Fibroblast of lung (primary cell): ENCODE measurements around the gene GOLGA6D. TPM values are rescaled to one million over a fixed set of nuclear protein-coding genes. Genes with fewer than 3 reads are reported as not detected.
"Not testable (repeated sequence)": the region's sequence is repeated elsewhere in the genome, so short reads cannot be mapped to it uniquely, and the experiment has no call there.

ENCODE experiments used
- DNase-seq, 2 donors: peaks; one replicate each; pipeline versions ENCODE4 v3.0.0 to v3.0.0-alpha.2; 2010; ENCODE audit warnings: low read depth in 2 of 2
- H2AFZ ChIP-seq: 2 replicates; pipeline ENCODE4 v1.5.1; 2012; ENCODE audit warnings: low read length, control low read depth, inconsistent platforms
- H3K27ac ChIP-seq: 2 replicates; pipeline ENCODE4 v1.5.1; 2011; ENCODE audit warnings: low read length, control low read depth; ENCODE audit not compliant: insufficient read depth
- H3K27me3 ChIP-seq: 2 replicates; pipeline ENCODE4 v1.5.1; 2011; ENCODE audit warnings: mild to moderate bottlenecking, low read length; ENCODE audit not compliant: control insufficient read depth, insufficient read depth
- H3K36me3 ChIP-seq: 2 replicates; pipeline ENCODE4 v1.5.1; 2011; ENCODE audit warnings: low read length; ENCODE audit not compliant: control insufficient read depth, insufficient read depth
- H3K4me1 ChIP-seq: 2 replicates; pipeline ENCODE4 v1.5.1; 2011; ENCODE audit warnings: low read length; ENCODE audit not compliant: control insufficient read depth, insufficient read depth; ENCODE audit errors: extremely low read depth
- H3K4me2 ChIP-seq: 2 replicates; pipeline ENCODE4 v1.5.1; 2011; ENCODE audit warnings: low read length, control low read depth; ENCODE audit not compliant: insufficient read depth; ENCODE audit errors: extremely low read depth
- H3K4me3 ChIP-seq, 4 experiments: fragments of 200-600 bp in 1 of 4; sonication (generic) in 1 of 4; replicated peaks in 1 of 4; 2 replicates each; pipeline ENCODE4 v1.5.1; 2011 to 2016; ENCODE audit warnings: low read length in 4 of 4, low read depth in 3 of 4, mild to moderate bottlenecking in 3 of 4, control low read depth in 2 of 4, inconsistent platforms in 1 of 4, mixed read lengths in 1 of 4; ENCODE audit not compliant: insufficient read depth in 1 of 4; ENCODE audit errors: control extremely low read depth in 1 of 4
- H3K79me2 ChIP-seq: 2 replicates; pipeline ENCODE4 v1.5.1; 2012; ENCODE audit warnings: mild to moderate bottlenecking, low read length, inconsistent platforms; ENCODE audit not compliant: control insufficient read depth, insufficient read depth
- H3K9ac ChIP-seq: 2 replicates; pipeline ENCODE4 v1.5.1; 2011; ENCODE audit warnings: mild to moderate bottlenecking, low read length, control low read depth; ENCODE audit not compliant: insufficient read depth
- H3K9me3 ChIP-seq: 2 replicates; pipeline ENCODE4 v1.5.1; 2012; ENCODE audit warnings: low read depth, low read length; ENCODE audit not compliant: control insufficient read depth, insufficient read depth
- H4K20me1 ChIP-seq: 2 replicates; pipeline ENCODE4 v1.5.1; 2011; ENCODE audit warnings: low read length; ENCODE audit not compliant: control insufficient read depth, insufficient read depth; ENCODE audit errors: extremely low read depth
- CTCF ChIP-seq, 2 donors: IDR thresholded peaks in 1 of 2; conservative IDR thresholded peaks in 1 of 2; 1 replicate in 1 of 2; 2 replicates in 1 of 2; pipeline ENCODE4 v1.5.1; 2011 to 2012; ENCODE audit warnings: low read length in 2 of 2, control low read depth in 1 of 2, inconsistent platforms in 1 of 2, low read depth in 1 of 2, mild to moderate bottlenecking in 1 of 2
- EZH2 ChIP-seq: IDR thresholded peaks from 2 replicates; pipeline ENCODE4 v1.5.1; 2012; ENCODE audit warnings: low read length, control low read depth, mild to moderate bottlenecking; ENCODE audit errors: missing control alignments
- polyA plus RNA-seq, 2 donors: library from polyadenylated mRNA; depleted of rRNA in 1 of 2; stranded (reverse) in 1 of 2; unstranded in 1 of 2; fragments of >200 nt; gene quantifications; 2 replicates each; pipeline ENCODE4 v1.2.1, GENCODE V29; 2011 to 2012; ENCODE audit warnings: missing spikeins in 1 of 2
- total RNA-seq: library from RNA; depleted of rRNA; stranded (reverse); fragments of >200 nt; gene quantifications from 2 replicates; pipeline ENCODE4 v1.2.1, GENCODE V29; 2014

GOLGA6D gene
- total and polyA plus RNA-seq, 2 donors (not counting 1 experiment from before 2014, with no cell fraction given): under 0.01 TPM; not detected in 1

DNA sequence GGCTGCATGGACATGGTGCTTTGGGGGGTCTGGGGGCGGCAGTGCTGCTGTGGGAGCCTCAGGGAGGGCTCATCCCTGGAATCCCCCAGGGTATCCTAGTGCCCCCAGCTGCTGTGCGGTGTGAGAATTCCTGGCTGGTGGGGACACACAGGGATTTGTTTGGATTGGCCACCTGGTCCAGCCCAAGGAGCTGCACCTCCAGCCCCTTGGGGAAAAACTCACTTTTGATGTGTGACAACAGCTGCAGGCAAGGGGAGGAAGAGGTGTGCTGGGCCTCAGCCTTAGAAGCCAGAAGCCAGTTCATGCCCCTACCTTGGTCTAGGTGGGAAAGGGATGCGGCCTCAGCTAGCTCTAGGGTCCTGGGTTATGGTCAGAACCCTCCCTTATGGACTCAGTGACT, 44.9 kb downstream of the GOLGA6D start:
- H4K20me1 ChIP-seq: no peaks in the 10 kb centered on the region
- TF ChIP-seq CTCF (conservative IDR thresholded peaks at IDR 0.05 in 1 of 2, IDR thresholded peaks at IDR 0.05 in 1 of 2; ENCODE audit: low read depth in 1 of 2, low read length in 2 of 2) (no peak), EZH2 (no peak)
- DNase-seq: no peak

GRCh38 chr15:75328493-75329314, 46.1 kb downstream of the GOLGA6D start:
- Histone ChIP-seq H3K9ac (no peak overlapping the region), H3K27me3 (peaks cover 4% of the 10 kb centered on the region), H3K4me2 (no peak overlapping the region), H3K4me1 (no peaks in the 10 kb centered on the region), H3K79me2 (no peaks in the 10 kb centered on the region), H3K4me3 (no peak overlapping the region), H3K36me3 (no peaks in the 10 kb centered on the region), H2AFZ (no peak overlapping the region), H3K27ac (no peak overlapping the region), H3K9me3 (no peaks in the 10 kb centered on the region), H4K20me1 (no peaks in the 10 kb centered on the region)
- DNase-seq: no peak
- TF ChIP-seq EZH2 (no peak), CTCF (conservative IDR thresholded peaks at IDR 0.05 in 1 of 2, IDR thresholded peaks at IDR 0.05 in 1 of 2; ENCODE audit: low read depth in 1 of 2, low read length in 2 of 2) (no peak)

More for the DNA sequence above, 44.9 kb downstream of the GOLGA6D start:
- Histone ChIP-seq H3K27ac (no peak overlapping the region), H3K36me3 (no peaks in the 10 kb centered on the region), H3K4me2 (no peak overlapping the region), H3K4me1 (no peaks in the 10 kb centered on the region), H2AFZ (no peak overlapping the region), H3K4me3 (no peak overlapping the region), H3K9ac (no peak overlapping the region), H3K27me3 (peaks cover 4% of the 10 kb centered on the region), H3K79me2 (no peaks in the 10 kb centered on the region), H3K9me3 (no peaks in the 10 kb centered on the region)

- Histone ChIP-seq H3K4me2 (no peak overlapping the region), H3K4me3 (no peak overlapping the region), H4K20me1 (no peaks in the 10 kb centered on the region), H3K27me3 (peaks cover under 1% of the 10 kb centered on the region), H3K9me3 (no peaks in the 10 kb centered on the region), H3K9ac (no peak overlapping the region), H2AFZ (no peak overlapping the region), H3K4me1 (no peaks in the 10 kb centered on the region), H3K36me3 (no peaks in the 10 kb centered on the region), H3K79me2 (no peaks in the 10 kb centered on the region), H3K27ac (no peak overlapping the region)
- TF ChIP-seq CTCF (conservative IDR thresholded peaks at IDR 0.05 in 1 of 2, IDR thresholded peaks at IDR 0.05 in 1 of 2; ENCODE audit: low read depth in 1 of 2, low read length in 2 of 2) (no peak), EZH2 (no peak)
- no peak for DNase-seq
These were observed 46.9 kb downstream of the GOLGA6D start for GRCh38 chr15:75329571-75329970.

GRCh38 chr15:75332093-75332492, 49.5 kb downstream of the GOLGA6D start:
- DNase-seq, H2AFZ ChIP-seq, H3K4me3 ChIP-seq, H3K4me2 ChIP-seq, H4K20me1 ChIP-seq, H3K36me3 ChIP-seq, H3K27me3 ChIP-seq, H3K4me1 ChIP-seq, H3K9me3 ChIP-seq, H3K9ac ChIP-seq, H3K27ac ChIP-seq, H3K79me2 ChIP-seq: not testable (repeated sequence)
